ENCODE measurements around the gene MRPL53.

The MRPL53 gene

DNA sequence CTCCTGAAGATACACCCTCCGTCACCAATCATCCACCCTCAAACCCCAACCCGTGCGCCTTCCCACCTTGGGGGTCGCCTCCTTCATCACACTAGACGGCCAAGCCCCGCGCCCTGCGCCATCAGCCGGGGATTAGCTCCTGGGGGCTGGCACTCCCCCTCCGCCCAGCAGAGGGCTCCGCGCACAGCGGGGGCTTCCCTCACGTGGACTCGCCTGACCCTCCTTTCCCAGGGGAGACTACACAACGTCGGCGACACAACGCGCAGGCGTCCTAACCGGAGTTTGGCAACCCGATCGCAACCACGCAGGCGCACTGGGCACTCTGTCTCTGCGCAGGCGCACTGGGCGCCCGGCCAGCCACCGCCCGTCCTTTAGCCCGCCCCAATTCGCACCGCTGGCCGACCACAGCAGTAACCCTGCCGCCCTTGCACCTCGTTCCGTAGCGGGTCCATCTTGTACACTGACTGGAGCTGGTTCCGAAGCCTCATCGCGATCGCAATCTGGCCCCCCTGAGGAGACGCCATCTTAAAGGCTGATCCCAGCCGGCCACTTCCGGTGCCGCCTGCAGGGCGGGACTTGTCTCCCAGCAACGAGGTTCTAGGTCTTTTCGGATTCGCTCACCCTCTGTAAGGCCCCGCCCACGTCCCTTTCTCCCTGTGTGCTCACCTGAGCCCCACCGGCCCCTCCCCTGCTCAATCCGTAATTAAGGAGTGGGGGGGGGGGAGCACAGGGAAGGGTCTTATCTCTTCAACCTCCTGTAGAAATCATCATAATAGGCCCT lies 34.9 kb upstream of the MRPL53 start, which contains the start of gene PCGF1:
TSS of gene PCGF1 (minus strand) at position 551 of the 781 bp plus-strand sequence. CDS start at position 524, 27 bp downstream.
- TF ChIP-seq, protein P1, sequence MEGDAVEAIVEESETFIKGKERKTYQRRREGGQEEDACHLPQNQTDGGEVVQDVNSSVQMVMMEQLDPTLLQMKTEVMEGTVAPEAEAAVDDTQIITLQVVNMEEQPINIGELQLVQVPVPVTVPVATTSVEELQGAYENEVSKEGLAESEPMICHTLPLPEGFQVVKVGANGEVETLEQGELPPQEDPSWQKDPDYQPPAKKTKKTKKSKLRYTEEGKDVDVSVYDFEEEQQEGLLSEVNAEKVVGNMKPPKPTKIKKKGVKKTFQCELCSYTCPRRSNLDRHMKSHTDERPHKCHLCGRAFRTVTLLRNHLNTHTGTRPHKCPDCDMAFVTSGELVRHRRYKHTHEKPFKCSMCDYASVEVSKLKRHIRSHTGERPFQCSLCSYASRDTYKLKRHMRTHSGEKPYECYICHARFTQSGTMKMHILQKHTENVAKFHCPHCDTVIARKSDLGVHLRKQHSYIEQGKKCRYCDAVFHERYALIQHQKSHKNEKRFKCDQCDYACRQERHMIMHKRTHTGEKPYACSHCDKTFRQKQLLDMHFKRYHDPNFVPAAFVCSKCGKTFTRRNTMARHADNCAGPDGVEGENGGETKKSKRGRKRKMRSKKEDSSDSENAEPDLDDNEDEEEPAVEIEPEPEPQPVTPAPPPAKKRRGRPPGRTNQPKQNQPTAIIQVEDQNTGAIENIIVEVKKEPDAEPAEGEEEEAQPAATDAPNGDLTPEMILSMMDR (IDR thresholded peaks at IDR 0.05) = peak; percentile 68

DNA sequence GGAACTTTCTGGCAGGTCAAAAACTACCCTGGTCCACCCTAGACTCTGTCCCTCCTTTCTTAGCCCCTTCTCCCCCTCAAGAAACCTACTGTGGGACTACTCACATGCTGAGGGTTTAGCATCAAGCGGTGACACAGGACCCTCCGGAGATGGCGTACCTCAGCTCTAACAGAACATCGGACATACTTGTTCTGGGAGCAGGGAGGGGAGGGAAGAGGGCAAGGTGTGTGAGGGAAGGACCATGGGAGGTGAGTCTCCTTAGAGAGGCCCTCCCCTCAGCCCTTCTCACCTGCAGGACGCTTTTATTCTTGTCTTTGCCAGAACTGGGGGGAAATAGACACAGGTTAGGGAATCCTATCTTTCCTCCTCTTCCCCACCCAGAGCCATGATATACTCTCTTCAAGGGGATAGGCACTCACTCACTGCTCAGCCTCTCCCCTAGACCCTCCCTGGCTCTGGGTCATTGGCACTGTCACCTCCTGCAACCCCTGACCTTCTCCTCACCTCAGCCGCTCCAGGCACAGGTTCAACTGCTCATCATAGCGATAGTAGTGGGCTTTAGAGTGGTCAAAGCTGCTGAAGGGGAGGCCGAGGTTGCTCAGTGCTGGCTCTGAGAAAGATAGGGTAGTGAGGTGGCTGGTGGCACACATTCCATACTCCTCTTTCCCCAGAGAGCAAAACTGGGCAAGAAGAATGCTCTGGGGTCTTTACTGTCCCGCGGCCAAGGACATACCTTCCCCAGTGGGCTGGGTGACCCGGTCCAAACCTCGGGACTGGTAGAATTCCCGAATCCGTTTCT lies 33.2 kb upstream of the MRPL53 start:
- Mint-ChIP-seq H3K4me3 (peak overlapping the region; percentile 26), H3K27ac (no peak overlapping the region), H3K4me1 (peaks cover 73% of the 10 kb centered on the region), H3K27me3 (ENCODE audit: low read depth, poor library complexity) (peaks cover 100% of the 10 kb centered on the region), H3K9me3 (no peaks in the 10 kb centered on the region), H3K36me3 (ENCODE audit: low read depth) (peaks cover 30% of the 10 kb centered on the region)
- TF ChIP-seq, protein P1 (IDR thresholded peaks at IDR 0.05) = no peak
- no peak for DNase-seq

More for the DNA sequence above, 34.9 kb upstream of the MRPL53 start, which contains the start of gene PCGF1:
- peaks cover 30% of the 10 kb centered on the region for H3K36me3 Mint-ChIP-seq (ENCODE audit: low read depth)
- H3K27ac Mint-ChIP-seq = peak within 1 kb of the TSS; percentile 100
- H3K4me1 Mint-ChIP-seq = peaks cover 56% of the 10 kb centered on the region
- peaks cover 4% of the 10 kb centered on the region for H3K9me3 Mint-ChIP-seq
- peaks cover 100% of the 10 kb centered on the region for H3K27me3 Mint-ChIP-seq (ENCODE audit: low read depth, poor library complexity)
- peak; percentile 99 for DNase-seq
- peak within 1 kb of the TSS; percentile 99 for H3K4me3 Mint-ChIP-seq

DNA sequence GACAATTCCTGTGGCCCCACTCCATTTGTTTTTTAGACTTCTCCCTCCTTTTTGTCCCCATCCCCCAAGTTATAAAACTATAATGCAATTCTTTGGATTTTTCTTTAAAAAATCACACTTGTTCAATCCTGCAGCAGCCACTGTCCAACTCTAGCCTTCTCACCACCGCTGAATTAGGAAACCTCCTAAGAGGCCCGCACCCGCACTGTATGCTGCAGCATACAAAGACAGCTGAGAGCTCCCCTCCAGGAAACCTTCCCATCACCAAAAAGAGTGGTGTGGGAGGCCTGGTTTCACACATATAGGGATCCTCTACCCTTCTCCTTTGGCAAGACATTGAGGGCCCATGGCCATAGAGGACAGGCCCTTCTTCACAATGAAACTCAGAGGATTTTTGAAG lies 32.1 kb upstream of the MRPL53 start:
- peaks cover 83% of the 10 kb centered on the region for H3K4me1 Mint-ChIP-seq
- H3K9me3 Mint-ChIP-seq = no peaks in the 10 kb centered on the region
- H3K36me3 Mint-ChIP-seq (ENCODE audit: low read depth) = peaks cover 30% of the 10 kb centered on the region
- H3K27ac Mint-ChIP-seq = no peak overlapping the region
- TF ChIP-seq, protein P1 (IDR thresholded peaks at IDR 0.05) = no peak
- H3K27me3 Mint-ChIP-seq (ENCODE audit: low read depth, poor library complexity) = peaks cover 100% of the 10 kb centered on the region
- no peak for DNase-seq
- H3K4me3 Mint-ChIP-seq = peak overlapping the region; percentile 89

DNA sequence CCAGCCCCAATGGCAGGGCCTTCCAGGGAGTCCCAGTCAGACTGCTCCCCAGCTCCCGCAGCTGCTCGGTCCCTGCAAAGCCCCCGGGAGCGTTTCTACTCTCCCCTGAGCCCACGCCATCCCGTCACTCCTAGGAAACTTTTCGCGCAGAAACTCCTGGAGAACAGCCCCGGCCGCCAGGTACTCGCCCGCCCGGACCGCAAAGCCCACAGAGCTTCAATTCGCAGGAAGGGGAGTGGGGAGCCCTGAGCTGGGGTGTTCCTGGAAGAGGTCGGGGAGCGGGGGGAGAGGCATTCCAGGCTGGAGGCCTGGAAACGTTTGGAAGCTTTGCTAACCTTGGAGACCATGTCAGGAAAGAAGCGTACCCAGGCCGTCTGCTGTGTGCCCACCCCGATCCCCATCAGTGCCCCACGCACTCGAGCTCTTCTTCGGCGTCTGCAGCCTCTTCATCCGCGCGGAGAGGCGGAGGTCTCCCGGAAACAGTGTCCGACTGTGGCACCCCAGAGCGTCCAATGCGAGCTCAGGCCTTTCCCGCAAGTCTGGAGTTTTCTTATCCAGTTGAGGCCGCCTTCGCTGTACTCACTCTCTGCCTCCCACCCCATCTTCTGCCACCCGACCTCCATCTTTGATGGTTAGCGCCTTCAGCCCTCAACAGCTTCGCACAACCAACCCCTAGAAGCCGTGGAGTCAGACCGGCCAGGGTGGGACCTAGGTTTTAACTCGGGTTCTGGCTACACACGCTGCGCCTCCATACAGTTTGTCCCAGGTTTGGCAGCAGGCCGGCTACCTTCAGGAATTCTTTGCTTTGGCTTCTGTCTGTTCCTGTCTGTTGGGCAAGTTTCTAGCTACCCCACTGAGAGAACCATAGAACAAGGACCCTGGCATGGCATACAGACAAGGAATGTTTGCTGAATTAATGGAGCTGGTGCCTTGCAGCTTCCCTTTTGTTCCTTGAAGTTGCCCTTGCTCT lies 31.3 kb upstream of the MRPL53 start:
- Mint-ChIP-seq H3K9me3 (no peaks in the 10 kb centered on the region), H3K27me3 (ENCODE audit: low read depth, poor library complexity) (peaks cover 100% of the 10 kb centered on the region), H3K4me3 (peak overlapping the region; percentile 89), H3K36me3 (ENCODE audit: low read depth) (peaks cover 30% of the 10 kb centered on the region), H3K27ac (no peak overlapping the region), H3K4me1 (peaks cover 87% of the 10 kb centered on the region)
- peak; percentile 15 for DNase-seq
- TF ChIP-seq, protein P1 (IDR thresholded peaks at IDR 0.05) = no peak

DNA sequence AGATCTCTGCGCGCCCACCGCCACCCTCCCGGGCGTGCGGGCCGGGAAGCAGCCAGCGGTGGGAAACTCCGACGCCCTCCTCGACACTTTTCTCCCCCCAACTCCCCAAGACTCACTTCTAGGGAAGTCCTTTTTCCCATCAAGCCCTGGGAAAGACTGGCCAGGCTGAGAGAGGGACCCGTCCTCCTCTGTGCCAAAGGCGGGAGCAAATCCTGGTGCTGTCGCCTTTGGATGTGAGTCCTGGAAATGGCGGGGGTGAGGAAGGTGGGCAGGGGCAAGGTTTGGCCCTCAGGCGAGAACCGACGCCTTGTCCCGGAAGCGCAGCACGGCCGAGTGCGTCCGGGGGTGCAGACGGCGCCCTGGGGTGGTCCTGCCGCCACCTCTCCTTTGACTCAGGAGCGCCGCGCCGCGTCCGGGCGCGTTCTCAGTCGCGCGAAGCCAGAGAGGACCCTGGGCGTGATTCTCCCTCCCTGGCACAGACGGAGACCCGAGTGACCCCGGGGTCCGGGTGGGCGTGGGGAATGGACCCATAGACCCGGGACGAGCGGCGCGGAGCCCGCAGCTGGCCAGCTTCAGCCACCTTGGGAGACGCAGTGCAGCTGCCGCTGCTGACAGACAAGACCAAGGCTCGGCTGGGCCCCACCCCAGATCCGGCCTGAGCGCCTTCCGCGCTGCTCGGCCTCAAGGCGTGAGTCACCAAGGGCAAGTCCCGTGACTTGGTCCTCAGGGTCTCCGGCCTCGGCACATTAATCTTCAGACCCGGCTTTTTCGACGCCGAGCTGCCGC lies 30.4 kb upstream of the MRPL53 start:
- peaks cover 87% of the 10 kb centered on the region for H3K4me1 Mint-ChIP-seq
- peaks cover 100% of the 10 kb centered on the region for H3K27me3 Mint-ChIP-seq (ENCODE audit: low read depth, poor library complexity)

More for the DNA sequence above, 30.4 kb upstream of the MRPL53 start:
- no peaks in the 10 kb centered on the region for H3K9me3 Mint-ChIP-seq
- no peak overlapping the region for H3K27ac Mint-ChIP-seq
- TF ChIP-seq, protein P1 (IDR thresholded peaks at IDR 0.05) = no peak
- H3K36me3 Mint-ChIP-seq (ENCODE audit: low read depth) = peaks cover 30% of the 10 kb centered on the region
- peak; percentile 64 for DNase-seq
- peak overlapping the region; percentile 89 for H3K4me3 Mint-ChIP-seq

Data from nephron progenitor cell (in vitro differentiated cells).